Adrenal gland (tissue), 12 donors: ENCODE measurements around the gene PCBD2. TPM values are rescaled to one million over a fixed set of nuclear protein-coding genes. Genes with fewer than 3 reads are reported as not detected.

ENCODE experiments used
- DNase-seq, 7 donors: peaks; one replicate each; pipeline ENCODE4 v3.0.0-alpha.2; 2019 to 2020
- H3K27ac ChIP-seq, 5 donors: fragments of 200-600 bp; sonication (generic) in 4 of 5; 1 replicate in 3 of 5; 2 replicates in 2 of 5; pipeline versions ENCODE4 v1.5.1 to v1.8.0; 2016 to 2020; ENCODE audit warnings: mild to moderate bottlenecking in 1 of 5
- H3K27me3 ChIP-seq: fragments of 200-600 bp; 2 replicates; pipeline ENCODE4 v1.8.0; 2021
- H3K36me3 ChIP-seq, 2 donors: fragments of 200-600 bp; replicated peaks in 1 of 2; 1 replicate in 1 of 2; 2 replicates in 1 of 2; pipeline versions ENCODE4 v1.5.1 to v1.8.0; 2018 to 2022
- H3K4me1 ChIP-seq, 2 donors: fragments of 200-600 bp; replicated peaks in 1 of 2; 1 replicate in 1 of 2; 2 replicates in 1 of 2; pipeline versions ENCODE4 v1.5.1 to v1.8.0; 2018 to 2021
- H3K4me3 ChIP-seq, 4 donors: fragments of 200-600 bp; sonication (generic) in 3 of 4; one replicate each; pipeline ENCODE4 v1.5.1; 2016 to 2018
- H3K9me3 ChIP-seq, 3 donors: fragments of 200-600 bp; sonication (generic) in 1 of 3; replicated peaks in 1 of 3; 1 replicate in 2 of 3; 2 replicates in 1 of 3; pipeline versions ENCODE4 v1.5.1 to v1.8.0; 2016 to 2021
- CTCF ChIP-seq, 6 experiments: fragments of 450-650 bp in 4 of 6; fragments of 200-600 bp in 2 of 6; sonication (generic) in 1 of 6; IDR thresholded peaks; 1 replicate in 5 of 6; 2 replicates in 1 of 6; pipeline versions ENCODE4 v1.5.1 to v1.8.0; 2016 to 2021; ENCODE audit warnings: antibody characterized with exemption in 6 of 6, mild to moderate bottlenecking in 2 of 6, moderate library complexity in 1 of 6
- POLR2A ChIP-seq, 2 donors: fragments of 450-650 bp; IDR thresholded peaks; one replicate each; pipeline ENCODE4 v1.6.1; 2017; ENCODE audit warnings: antibody characterized with exemption in 2 of 2, mild to moderate bottlenecking in 2 of 2, moderate library complexity in 1 of 2
- WGBS, 4 donors: extraction: QIAGEN DNeasy Blood & Tissue Kit in 2 of 4; methylation state at CpG; one replicate each; pipeline versions ENCODE4 v1.1.5 to v1.1.7; 2013 to 2017; 5-methylcytosine and 5-hydroxymethylcytosine counted together
- intact Hi-C, 2 donors: fragments of 100-400 bp; cut with DNase I; formaldehyde crosslinking; loops; one replicate each; pipeline versions ENCODE4 v1.14.1 to v1.15.0; 2022 to 2023
- polyA plus RNA-seq, 3 donors: library from polyadenylated mRNA; stranded (reverse); fragments of 200-250 nt in 2 of 3; fragments of 350-450 nt in 1 of 3; fragmentation: Illumina TruSeq in 1 of 3; extraction: RNeasy Lipid Tissue Mini Kit (QIAGEN cat#74804) in 1 of 3; gene quantifications; one replicate each; pipeline ENCODE4 v1.2.3, GENCODE V29; 2013 to 2014
- total RNA-seq, 9 donors: library from RNA; depleted of rRNA in 4 of 9; stranded (reverse); fragments of >200 nt in 4 of 9; fragments of 120-200 nt in 1 of 9; fragmentation: NEBNext Ultra II Directional in 1 of 9; extraction: Animal tissue kit (Norgen Biotek cat#: 25700) in 1 of 9; gene quantifications; one replicate each; pipeline versions ENCODE4 v1.1.0 to v1.2.4, GENCODE V29; 2013 to 2023
- donor health status: healthy with polysubstance abuse.
- donor health status: Bipolar disorder and iron deficiency.
- donor health status: DM: yes; HTN: yes; CAD: no.
- donor health status: DM: no; HTN: no; CAD: no.
- donor health status: DM: no; HTN: no; CAD: no.
- donor health status: DM: yes; HTN: yes; CAD: no.

Gene PCBD2
- total and polyA plus RNA-seq, 12 donors, result 3.9 to 19.5 (median 12.7) TPM

GRCh38 chr5:134967607-134968006, 62.7 kb downstream of the PCBD2 start, which contains the start of gene CATSPER3:
TSS of gene CATSPER3 (plus strand) at chr5:134967907. CDS start at chr5:134967992, 85 bp downstream.
- H3K36me3 ChIP-seq, result no peaks in the 10 kb centered on the region
- TF ChIP-seq POLR2A (IDR thresholded peaks at IDR 0.05) (no peak), CTCF (IDR thresholded peaks at IDR 0.05) (no peak)
- no peak for DNase-seq
- intact Hi-C loops, result no loop called here
- H3K9me3 ChIP-seq, result no peaks in the 10 kb centered on the region
- WGBS, 4 donors, result 91 to 100% (median 94%) methylated on average over 3 of the region's 3 CpGs
- no peaks in the 10 kb centered on the region for H3K27me3 ChIP-seq
- no peaks in the 10 kb centered on the region for H3K4me1 ChIP-seq
- no peak within 1 kb of the TSS for H3K27ac ChIP-seq
- no peak within 1 kb of the TSS for H3K4me3 ChIP-seq

DNA sequence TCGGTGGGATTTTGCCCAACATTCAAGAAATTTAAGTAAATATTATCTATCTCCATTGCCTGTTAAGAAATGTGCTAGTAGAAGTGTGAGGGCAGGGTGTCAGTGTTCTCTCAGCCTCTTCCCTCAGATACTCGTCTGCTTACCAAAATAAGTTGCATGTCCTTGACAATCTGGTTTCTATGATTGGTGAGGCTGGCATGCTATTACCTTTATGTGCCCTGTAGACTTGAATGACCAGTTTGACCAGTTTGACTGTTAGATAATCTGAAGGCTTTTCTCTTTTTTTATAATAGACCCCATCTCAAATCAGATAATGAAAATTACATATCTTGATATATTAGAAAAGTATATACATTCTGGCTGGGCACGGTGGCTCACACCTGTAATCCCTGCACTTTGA, 63.1 kb downstream of the PCBD2 start:
- Histone ChIP-seq H3K27me3 (no peaks in the 10 kb centered on the region), H3K4me3 (no peak overlapping the region), H3K27ac (no peak overlapping the region), H3K9me3 (no peaks in the 10 kb centered on the region), H3K4me1 (no peaks in the 10 kb centered on the region), H3K36me3 (no peaks in the 10 kb centered on the region)
- TF ChIP-seq POLR2A (IDR thresholded peaks at IDR 0.05), result no peak
- TF ChIP-seq CTCF (IDR thresholded peaks at IDR 0.05), result no peak
- DNase-seq, result no peak
- intact Hi-C loops, result no loop called here
- WGBS, 4 donors, result 84 to 98% (median 92%) methylated on average over 3 of the region's 3 CpGs

DNA sequence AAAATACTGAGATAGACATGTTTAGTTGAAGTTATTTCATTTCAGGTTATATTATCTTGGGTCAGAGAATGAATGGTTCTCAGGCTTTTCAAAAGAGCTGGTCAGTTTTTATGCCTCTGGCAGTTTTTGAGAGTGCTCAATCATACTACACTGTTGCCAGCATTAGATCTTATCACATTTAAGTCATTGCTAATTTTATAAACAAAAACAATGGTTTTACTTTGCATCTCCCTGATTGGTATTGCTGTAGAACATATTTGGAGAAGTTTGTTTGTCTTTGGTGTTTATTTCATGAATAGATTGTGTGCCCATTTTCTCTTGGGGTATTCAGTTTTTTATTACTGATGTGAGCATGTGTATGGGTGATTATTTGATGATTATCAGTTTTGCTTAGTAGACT, 64.2 kb downstream of the PCBD2 start:
- Histone ChIP-seq H3K36me3 (no peaks in the 10 kb centered on the region), H3K9me3 (no peaks in the 10 kb centered on the region), H3K4me3 (no peak overlapping the region), H3K27me3 (no peaks in the 10 kb centered on the region), H3K27ac (no peak overlapping the region), H3K4me1 (no peaks in the 10 kb centered on the region)
- no peak for TF ChIP-seq POLR2A (IDR thresholded peaks at IDR 0.05)
- no peak for TF ChIP-seq CTCF (IDR thresholded peaks at IDR 0.05)
- intact Hi-C loops, result no loop called here
- no peak for DNase-seq

- Histone ChIP-seq H3K27ac (no peak overlapping the region), H3K4me1 (peaks cover 0 to 10% of the 10 kb centered on the region in 2 donors), H3K27me3 (no peaks in the 10 kb centered on the region), H3K36me3 (no peaks in the 10 kb centered on the region), H3K4me3 (no peak overlapping the region), H3K9me3 (no peaks in the 10 kb centered on the region)
- WGBS, 4 donors, result 24 to 41% (median 29%) methylated on average over 2 of the region's 2 CpGs
- intact Hi-C loops, result no loop called here
- TF ChIP-seq CTCF (IDR thresholded peaks at IDR 0.05), result no peak
- DNase-seq, result peak in 6 of 7 donors; percentile 51 to 70 (median 60)
Measured at GRCh38 chr5:134975078-134975715, 70.3 kb downstream of the PCBD2 start.
